Stimulated activated CD4-positive, alpha-beta T cell treated with anti-CD3 and anti-CD28 coated beads, Interleukin-15, amount 100 ng/mL, for 24 hours (primary cell): ENCODE measurements around the gene STAT5B.
"Not testable (repeated sequence)": the region's sequence is repeated elsewhere in the genome, so short reads cannot be mapped to it uniquely, and the experiment has no call there.

Source experiments
- DNase-seq: peaks from one replicate; pipeline ENCODE4 v3.0.0-alpha.2; 2020

The STAT5B gene

DNA sequence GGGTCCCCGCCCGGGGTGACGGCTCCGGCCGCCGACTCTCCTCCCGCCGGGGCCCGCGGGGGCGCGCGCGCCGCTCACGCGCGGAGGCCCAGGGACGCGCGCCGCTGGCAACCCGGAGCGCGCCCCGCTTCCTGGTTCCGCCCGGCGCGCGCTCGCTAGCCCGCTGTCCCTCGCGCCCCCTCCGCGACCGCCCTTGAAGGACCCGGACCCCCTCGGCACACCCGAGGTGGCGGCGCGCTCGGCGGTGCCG, at the start of gene STAT5B:
Gene STAT5B, minus strand, starts transcription at position 33 of the 250 bp plus-strand sequence. CDS start 44,264 bp downstream, outside the sequence.
- DNase-seq = peak; percentile 76

GRCh38 chr17:42325026-42325425, 48.8 kb upstream of the STAT5B start:
- DNase-seq = no peak

- no peak for DNase-seq
Observed at GRCh38 chr17:42323268-42323773, 47.1 kb upstream of the STAT5B start.

GRCh38 chr17:42322382-42323267, 46.4 kb upstream of the STAT5B start:
- DNase-seq = peak; percentile 97

DNA sequence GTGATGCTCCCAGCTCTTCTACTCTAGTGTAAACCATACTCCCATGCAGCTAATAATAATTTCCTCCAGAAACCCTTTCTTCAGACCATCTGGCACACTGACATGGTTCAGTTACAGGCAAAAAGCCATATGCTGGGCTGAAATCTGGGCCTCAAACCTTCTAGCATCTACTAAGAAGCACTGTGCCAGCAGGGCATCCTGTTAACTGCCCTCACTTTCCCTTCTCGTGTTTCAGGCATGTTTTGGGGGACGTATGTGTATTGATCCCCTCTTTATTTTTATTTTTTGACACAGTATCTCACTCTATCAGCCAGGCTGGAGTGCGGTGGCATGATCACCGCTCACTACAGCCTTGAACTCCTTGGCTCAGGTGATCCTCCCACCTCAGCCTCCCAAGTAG, 45.4 kb upstream of the STAT5B start:
- DNase-seq = no peak

GRCh38 chr17:42317967-42318366, 41.8 kb upstream of the STAT5B start:
- DNase-seq = not testable (repeated sequence)

GRCh38 chr17:42317266-42317845, 41.2 kb upstream of the STAT5B start:
- DNase-seq = no peak

GRCh38 chr17:42316755-42317154, 40.6 kb upstream of the STAT5B start:
- DNase-seq = no peak

GRCh38 chr17:42315402-42316156, 39.4 kb upstream of the STAT5B start:
- DNase-seq = no peak

DNA sequence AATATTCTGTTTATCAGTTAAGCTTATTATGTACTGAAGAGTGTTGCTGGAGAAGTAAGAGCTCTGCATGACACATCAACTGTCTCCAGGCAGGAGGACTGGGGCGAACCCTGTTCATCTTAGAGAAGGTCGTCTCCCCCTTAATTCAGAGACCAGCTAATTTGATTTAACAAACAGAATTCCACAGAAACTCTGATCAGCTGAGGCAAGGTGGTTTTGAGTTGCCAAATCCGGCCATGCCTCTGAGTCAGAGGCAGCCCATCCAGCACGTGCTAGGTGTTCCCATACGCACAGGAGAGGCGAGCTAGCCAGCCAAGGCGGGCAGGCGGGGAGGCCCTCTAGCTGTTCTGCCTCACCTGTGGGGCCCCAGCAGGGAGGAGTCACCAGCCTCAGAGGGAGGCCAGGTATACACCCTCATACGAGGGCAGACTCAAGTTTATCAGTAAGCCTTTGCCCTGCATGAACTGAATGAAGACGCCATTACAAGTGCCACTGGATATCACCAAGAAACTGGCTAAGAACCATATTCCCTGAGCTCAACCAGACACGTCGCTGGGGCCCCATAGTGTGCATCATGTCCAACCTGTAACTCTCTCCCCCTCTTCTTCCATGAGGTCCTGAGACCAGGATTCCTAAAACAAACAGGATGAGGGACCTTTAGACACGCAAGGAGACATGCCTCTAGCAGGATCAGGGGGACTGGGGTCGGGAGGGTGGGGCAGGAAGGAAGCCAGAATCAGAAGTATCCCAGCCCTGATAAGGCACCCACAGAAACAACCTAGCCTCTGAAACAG, 37.8 kb upstream of the STAT5B start:
- DNase-seq = peak; percentile 49

DNA sequence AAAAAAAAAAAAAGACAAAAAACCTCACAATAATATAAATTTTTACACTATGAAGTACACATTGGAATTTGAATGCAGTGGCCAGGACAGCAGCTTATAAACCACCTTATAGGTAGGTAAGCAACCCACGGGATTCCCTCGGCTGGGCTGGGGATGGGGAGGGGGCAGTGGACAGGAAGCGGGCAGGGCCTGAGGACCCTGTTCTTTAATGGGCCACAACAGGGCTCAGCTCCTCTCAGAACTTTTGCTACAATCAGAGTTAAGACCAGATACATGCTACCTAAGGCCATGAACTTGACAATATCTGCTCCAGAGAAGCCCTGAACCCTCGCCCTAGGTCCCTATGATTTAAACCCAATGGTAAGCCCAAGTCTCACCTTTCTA, 37.2 kb upstream of the STAT5B start:
- no peak for DNase-seq

- DNase-seq = peak; percentile 89
Observed at GRCh38 chr17:42312285-42313130, 36.3 kb upstream of the STAT5B start.

- DNase-seq = no peak
Observed at GRCh38 chr17:42312035-42312284, 35.8 kb upstream of the STAT5B start.

- DNase-seq = peak; percentile 51
Observed at GRCh38 chr17:42311240-42312034, 35.2 kb upstream of the STAT5B start.

DNA sequence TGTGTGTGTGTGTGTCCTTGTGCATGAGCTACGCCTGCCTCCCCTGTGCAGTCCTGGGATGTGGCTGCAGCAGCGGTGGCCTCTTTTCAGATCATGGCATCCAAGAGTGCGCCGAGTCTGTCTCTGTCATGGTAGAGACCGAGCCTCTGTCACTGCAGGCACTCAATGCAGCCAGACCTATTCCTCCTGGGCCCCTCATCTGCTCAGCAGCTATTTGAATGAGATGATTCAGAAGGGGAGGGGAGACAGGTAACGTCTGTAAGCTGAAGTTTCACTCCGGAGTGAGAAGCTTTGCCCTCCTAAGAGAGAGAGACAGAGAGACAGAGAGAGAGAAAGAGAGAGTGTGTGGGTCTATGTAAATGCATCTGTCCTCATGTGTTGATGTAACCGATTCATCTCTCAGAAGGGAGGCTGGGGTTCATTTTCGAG, 34.6 kb upstream of the STAT5B start:
- DNase-seq = peak; percentile 54

DNA sequence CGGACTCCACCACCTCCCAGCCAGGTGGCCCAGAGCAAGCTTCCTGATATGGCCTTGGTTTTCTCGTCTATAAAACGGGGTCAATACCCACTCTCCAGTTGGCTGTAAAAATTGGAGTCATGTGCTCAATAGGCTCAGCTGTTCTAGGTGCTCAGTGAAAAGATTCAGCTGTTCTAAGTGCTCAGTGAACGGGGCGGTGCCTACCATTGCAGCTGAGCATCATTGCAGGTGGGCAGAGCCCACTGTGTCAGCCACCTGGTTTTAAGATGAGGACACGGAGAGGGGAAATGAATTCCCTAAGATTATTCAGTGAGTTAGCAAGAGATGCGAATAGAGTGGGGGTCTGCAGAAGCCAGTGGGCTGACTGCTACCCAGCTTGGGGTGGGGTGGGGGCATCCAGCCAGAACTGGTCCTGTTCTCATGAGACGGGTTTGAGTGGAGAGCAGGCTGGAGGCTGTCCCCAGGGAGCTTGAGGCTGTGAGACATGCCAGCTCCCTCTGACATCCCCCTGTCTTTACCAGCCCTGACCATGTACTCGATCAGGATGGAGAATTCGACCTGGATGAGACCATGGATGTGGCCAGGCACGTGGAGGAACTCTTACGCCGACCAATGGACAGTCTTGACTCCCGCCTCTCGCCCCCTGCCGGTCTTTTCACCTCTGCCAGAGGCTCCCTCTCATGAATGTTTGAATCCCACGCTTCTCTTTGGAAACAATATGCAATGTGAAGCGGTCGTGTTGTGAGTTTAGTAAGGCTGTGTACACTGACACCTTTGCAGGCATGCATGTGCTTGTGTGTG, 34.0 kb upstream of the STAT5B start:
- DNase-seq = no peak

DNA sequence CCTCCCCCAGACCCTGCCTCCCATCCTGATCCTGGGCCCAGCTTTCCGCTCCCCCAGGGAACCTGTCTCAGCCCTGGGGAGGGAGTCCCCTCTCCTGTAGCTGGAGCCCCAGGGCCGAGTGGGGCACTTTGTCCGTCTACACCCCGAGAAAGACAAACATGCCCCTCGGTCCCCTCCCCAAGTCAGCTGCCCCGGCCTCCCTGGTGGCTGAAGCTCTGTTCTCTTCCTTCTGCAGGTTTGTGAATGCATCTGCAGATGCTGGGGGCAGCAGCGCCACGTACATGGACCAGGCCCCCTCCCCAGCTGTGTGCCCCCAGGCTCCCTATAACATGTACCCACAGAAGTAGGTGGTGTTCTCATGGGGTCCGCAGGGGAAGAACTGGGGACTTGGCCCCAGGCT, 33.0 kb upstream of the STAT5B start:
- DNase-seq = no peak

- no peak for DNase-seq
Observed at GRCh38 chr17:42308446-42308845, 32.3 kb upstream of the STAT5B start.

- no peak for DNase-seq
Observed at GRCh38 chr17:42307362-42307927, 31.3 kb upstream of the STAT5B start.

- no peak for DNase-seq
Observed at GRCh38 chr17:42306385-42306667, 30.1 kb upstream of the STAT5B start.
